Raji (cell line): Measurements from ENCODE around the gene ZNF440.

Experiments
- POLR2A ChIP-seq: IDR thresholded peaks from 2 replicates; pipeline ENCODE4 v1.6.1; 2011; ENCODE audit warnings: low read depth, low read length, control low read depth; ENCODE audit not compliant: insufficient read depth

Gene ZNF440

GRCh38 chr19:11807099-11807380 lies 7.0 kb upstream of the ZNF440 start:
- no peak for TF ChIP-seq POLR2A

GRCh38 chr19:11813703-11814028 lies 407 bp upstream of the ZNF440 start:
- no peak for TF ChIP-seq POLR2A

- no peak for TF ChIP-seq POLR2A
These were observed 595 bp downstream of the ZNF440 start for GRCh38 chr19:11814700-11815035.

GRCh38 chr19:11821474-11822109 lies 7.5 kb downstream of the ZNF440 start:
- no peak for TF ChIP-seq POLR2A

- no peak for TF ChIP-seq POLR2A
These were observed 18.3 kb downstream of the ZNF440 start for GRCh38 chr19:11832253-11832912.

- TF ChIP-seq POLR2A, result no peak
These were observed 19.5 kb downstream of the ZNF440 start for GRCh38 chr19:11833541-11833940.

- TF ChIP-seq POLR2A, result no peak
These were observed 29.6 kb downstream of the ZNF440 start for GRCh38 chr19:11843722-11844121.

- no peak for TF ChIP-seq POLR2A
These were observed 34.1 kb downstream of the ZNF440 start for GRCh38 chr19:11848200-11848593.

GRCh38 chr19:11848594-11849469 lies 34.8 kb downstream of the ZNF440 start, which contains the start of gene ZNF439:
ZNF439 (plus strand) TSS chr19:11848726; CDS start chr19:11848868, 142 bp downstream.
- TF ChIP-seq POLR2A, result peak; percentile 73

- no peak for TF ChIP-seq POLR2A
These were observed 39.3 kb downstream of the ZNF440 start for GRCh38 chr19:11853358-11853757.

- TF ChIP-seq POLR2A, result no peak
These were observed 42.6 kb downstream of the ZNF440 start for GRCh38 chr19:11856596-11857250.

GRCh38 chr19:11860721-11861120 lies 46.6 kb downstream of the ZNF440 start:
- no peak for TF ChIP-seq POLR2A

GRCh38 chr19:11861301-11861700 lies 47.2 kb downstream of the ZNF440 start:
- TF ChIP-seq POLR2A, result no peak

GRCh38 chr19:11868188-11868587 lies 54.1 kb downstream of the ZNF440 start:
- no peak for TF ChIP-seq POLR2A

- no peak for TF ChIP-seq POLR2A
These were observed 58.6 kb downstream of the ZNF440 start for GRCh38 chr19:11872624-11873023.

GRCh38 chr19:11873762-11874161 lies 59.7 kb downstream of the ZNF440 start:
- no peak for TF ChIP-seq POLR2A
